ENCODE measurements around the gene AP3B1. TPM values are rescaled to one million over a fixed set of nuclear protein-coding genes. Genes with fewer than 3 reads are reported as not detected.

AP3B1 gene
- total RNA-seq, 1 experiment from 2014 or later = 50.3 TPM

DNA sequence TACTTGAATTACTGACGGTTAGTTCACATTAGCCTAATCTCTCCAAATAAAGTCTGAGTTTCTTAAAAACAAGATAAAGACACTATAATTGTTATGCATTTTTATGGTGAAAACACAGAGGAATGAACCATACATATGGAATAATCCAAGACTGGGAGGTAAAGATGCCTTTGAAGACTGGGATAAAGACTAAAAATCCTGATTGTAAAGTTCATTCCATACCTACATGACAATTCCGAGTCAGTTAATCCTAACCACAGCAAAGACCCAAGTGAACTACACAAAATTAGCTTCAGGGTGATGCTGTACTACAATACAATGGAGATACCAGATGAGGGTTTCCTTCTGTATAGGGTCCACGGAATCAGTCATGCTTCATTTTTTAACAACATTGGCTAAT is 6.3 kb downstream of the AP3B1 start:
- TF ChIP-seq ETV6 (CRISPR knock-in tag; IDR thresholded peaks at IDR 0.05) (no peak), GABPB1 (CRISPR knock-in tag; IDR thresholded peaks at IDR 0.05) (no peak)
- TF ChIP-seq, protein P1, sequence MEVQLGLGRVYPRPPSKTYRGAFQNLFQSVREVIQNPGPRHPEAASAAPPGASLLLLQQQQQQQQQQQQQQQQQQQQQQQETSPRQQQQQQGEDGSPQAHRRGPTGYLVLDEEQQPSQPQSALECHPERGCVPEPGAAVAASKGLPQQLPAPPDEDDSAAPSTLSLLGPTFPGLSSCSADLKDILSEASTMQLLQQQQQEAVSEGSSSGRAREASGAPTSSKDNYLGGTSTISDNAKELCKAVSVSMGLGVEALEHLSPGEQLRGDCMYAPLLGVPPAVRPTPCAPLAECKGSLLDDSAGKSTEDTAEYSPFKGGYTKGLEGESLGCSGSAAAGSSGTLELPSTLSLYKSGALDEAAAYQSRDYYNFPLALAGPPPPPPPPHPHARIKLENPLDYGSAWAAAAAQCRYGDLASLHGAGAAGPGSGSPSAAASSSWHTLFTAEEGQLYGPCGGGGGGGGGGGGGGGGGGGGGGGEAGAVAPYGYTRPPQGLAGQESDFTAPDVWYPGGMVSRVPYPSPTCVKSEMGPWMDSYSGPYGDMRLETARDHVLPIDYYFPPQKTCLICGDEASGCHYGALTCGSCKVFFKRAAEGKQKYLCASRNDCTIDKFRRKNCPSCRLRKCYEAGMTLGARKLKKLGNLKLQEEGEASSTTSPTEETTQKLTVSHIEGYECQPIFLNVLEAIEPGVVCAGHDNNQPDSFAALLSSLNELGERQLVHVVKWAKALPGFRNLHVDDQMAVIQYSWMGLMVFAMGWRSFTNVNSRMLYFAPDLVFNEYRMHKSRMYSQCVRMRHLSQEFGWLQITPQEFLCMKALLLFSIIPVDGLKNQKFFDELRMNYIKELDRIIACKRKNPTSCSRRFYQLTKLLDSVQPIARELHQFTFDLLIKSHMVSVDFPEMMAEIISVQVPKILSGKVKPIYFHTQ (CRISPR knock-in tag; IDR thresholded peaks at IDR 0.05) = no peak
- TF ChIP-seq, protein P2, sequence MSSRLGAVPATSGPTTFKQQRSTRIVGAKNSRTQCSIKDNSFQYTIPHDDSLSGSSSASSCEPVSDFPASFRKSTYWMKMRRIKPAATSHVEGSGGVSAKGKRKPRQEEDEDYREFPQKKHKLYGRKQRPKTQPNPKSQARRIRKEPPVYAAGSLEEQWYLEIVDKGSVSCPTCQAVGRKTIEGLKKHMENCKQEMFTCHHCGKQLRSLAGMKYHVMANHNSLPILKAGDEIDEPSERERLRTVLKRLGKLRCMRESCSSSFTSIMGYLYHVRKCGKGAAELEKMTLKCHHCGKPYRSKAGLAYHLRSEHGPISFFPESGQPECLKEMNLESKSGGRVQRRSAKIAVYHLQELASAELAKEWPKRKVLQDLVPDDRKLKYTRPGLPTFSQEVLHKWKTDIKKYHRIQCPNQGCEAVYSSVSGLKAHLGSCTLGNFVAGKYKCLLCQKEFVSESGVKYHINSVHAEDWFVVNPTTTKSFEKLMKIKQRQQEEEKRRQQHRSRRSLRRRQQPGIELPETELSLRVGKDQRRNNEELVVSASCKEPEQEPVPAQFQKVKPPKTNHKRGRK (CRISPR knock-in tag; IDR thresholded peaks at IDR 0.05; ENCODE audit: borderline replicate concordance) = no peak
- TF ChIP-seq, protein P3, sequence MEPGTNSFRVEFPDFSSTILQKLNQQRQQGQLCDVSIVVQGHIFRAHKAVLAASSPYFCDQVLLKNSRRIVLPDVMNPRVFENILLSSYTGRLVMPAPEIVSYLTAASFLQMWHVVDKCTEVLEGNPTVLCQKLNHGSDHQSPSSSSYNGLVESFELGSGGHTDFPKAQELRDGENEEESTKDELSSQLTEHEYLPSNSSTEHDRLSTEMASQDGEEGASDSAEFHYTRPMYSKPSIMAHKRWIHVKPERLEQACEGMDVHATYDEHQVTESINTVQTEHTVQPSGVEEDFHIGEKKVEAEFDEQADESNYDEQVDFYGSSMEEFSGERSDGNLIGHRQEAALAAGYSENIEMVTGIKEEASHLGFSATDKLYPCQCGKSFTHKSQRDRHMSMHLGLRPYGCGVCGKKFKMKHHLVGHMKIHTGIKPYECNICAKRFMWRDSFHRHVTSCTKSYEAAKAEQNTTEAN (CRISPR knock-in tag; IDR thresholded peaks at IDR 0.05) = no peak
- TF ChIP-seq, protein P4, sequence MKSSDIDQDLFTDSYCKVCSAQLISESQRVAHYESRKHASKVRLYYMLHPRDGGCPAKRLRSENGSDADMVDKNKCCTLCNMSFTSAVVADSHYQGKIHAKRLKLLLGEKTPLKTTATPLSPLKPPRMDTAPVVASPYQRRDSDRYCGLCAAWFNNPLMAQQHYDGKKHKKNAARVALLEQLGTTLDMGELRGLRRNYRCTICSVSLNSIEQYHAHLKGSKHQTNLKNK (CRISPR knock-in tag; IDR thresholded peaks at IDR 0.05) = no peak
- peaks cover 35% of the 10 kb centered on the region for H3K4me1 Mint-ChIP-seq
- ChIA-PET POLR2A (no interaction called here), CTCF (interaction anchor here (0.8 kb wide), 1 partner anchor 66 kb away, joined by 3 read pairs; no protein-coding TSS in a partner anchor)
- no peak overlapping the region for H3K4me3 Mint-ChIP-seq
- H3K9me3 Mint-ChIP-seq = peaks cover 7% of the 10 kb centered on the region; the same call in 1 of the 2 replicates
- no peak overlapping the region for H3K27ac Mint-ChIP-seq
- no peaks in the 10 kb centered on the region for H3K27me3 Mint-ChIP-seq (ENCODE audit: low read depth)
- H3K36me3 Mint-ChIP-seq = peaks cover 2% of the 10 kb centered on the region
- DNase-seq (ENCODE audit: low spot score) (no peak), ATAC-seq (no peak)

DNA sequence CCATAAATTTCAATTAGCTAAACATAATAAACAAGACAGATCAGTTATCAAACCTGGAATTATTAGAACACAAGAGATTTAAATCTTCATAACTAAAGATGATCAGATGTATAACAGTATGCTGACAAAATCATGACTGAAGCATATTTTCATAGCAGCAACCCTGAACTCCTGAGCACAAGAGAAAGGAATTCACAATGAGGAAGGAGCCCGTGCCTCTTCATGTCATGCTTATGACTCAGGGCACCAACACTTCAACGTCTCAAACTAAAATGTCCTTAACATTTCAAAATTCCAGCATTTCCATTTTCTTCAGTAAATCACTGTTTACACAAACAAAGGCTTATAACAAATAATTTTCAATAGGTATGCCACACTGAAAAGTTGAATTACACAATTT is 6.7 kb downstream of the AP3B1 start:
- H3K4me3 Mint-ChIP-seq = no peak overlapping the region

More for the DNA sequence above, 6.7 kb downstream of the AP3B1 start:
- Mint-ChIP-seq H3K27me3 (ENCODE audit: low read depth) (no peaks in the 10 kb centered on the region), H3K27ac (no peak overlapping the region), H3K9me3 (peaks cover 7% of the 10 kb centered on the region; the same call in 1 of the 2 replicates), H3K36me3 (peaks cover 2% of the 10 kb centered on the region), H3K4me1 (peaks cover 38% of the 10 kb centered on the region)
- ChIA-PET CTCF (interaction anchor here (0.8 kb wide), 1 partner anchor 66 kb away, joined by 3 read pairs; no protein-coding TSS in a partner anchor), POLR2A (no interaction called here)
- ATAC-seq = no peak
- no peak for DNase-seq (ENCODE audit: low spot score)
- TF ChIP-seq ZNF263 (CRISPR knock-in tag; IDR thresholded peaks at IDR 0.05; ENCODE audit: low read depth) (no peak), MXD4 (CRISPR knock-in tag; IDR thresholded peaks at IDR 0.05; ENCODE audit: borderline replicate concordance) (no peak), SOX15 (CRISPR knock-in tag; IDR thresholded peaks at IDR 0.05) (no peak), FOXP1 (CRISPR knock-in tag; IDR thresholded peaks at IDR 0.05; ENCODE audit: borderline replicate concordance) (no peak), SMAD3 (CRISPR knock-in tag; IDR thresholded peaks at IDR 0.05; ENCODE audit: borderline replicate concordance) (no peak), ZNF232 (CRISPR knock-in tag; IDR thresholded peaks at IDR 0.05) (no peak), ZNF121 (CRISPR knock-in tag; IDR thresholded peaks at IDR 0.05) (no peak), ATF1 (CRISPR knock-in tag; IDR thresholded peaks at IDR 0.05) (no peak), ZNF219 (CRISPR knock-in tag; IDR thresholded peaks at IDR 0.05; ENCODE audit: borderline replicate concordance) (no peak), SP1 (CRISPR knock-in tag; conservative IDR thresholded peaks at IDR 0.05) (no peak)
- TF ChIP-seq, protein P5, sequence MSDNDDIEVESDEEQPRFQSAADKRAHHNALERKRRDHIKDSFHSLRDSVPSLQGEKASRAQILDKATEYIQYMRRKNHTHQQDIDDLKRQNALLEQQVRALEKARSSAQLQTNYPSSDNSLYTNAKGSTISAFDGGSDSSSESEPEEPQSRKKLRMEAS (CRISPR knock-in tag; IDR thresholded peaks at IDR 0.05) = no peak
- TF ChIP-seq, protein P6, sequence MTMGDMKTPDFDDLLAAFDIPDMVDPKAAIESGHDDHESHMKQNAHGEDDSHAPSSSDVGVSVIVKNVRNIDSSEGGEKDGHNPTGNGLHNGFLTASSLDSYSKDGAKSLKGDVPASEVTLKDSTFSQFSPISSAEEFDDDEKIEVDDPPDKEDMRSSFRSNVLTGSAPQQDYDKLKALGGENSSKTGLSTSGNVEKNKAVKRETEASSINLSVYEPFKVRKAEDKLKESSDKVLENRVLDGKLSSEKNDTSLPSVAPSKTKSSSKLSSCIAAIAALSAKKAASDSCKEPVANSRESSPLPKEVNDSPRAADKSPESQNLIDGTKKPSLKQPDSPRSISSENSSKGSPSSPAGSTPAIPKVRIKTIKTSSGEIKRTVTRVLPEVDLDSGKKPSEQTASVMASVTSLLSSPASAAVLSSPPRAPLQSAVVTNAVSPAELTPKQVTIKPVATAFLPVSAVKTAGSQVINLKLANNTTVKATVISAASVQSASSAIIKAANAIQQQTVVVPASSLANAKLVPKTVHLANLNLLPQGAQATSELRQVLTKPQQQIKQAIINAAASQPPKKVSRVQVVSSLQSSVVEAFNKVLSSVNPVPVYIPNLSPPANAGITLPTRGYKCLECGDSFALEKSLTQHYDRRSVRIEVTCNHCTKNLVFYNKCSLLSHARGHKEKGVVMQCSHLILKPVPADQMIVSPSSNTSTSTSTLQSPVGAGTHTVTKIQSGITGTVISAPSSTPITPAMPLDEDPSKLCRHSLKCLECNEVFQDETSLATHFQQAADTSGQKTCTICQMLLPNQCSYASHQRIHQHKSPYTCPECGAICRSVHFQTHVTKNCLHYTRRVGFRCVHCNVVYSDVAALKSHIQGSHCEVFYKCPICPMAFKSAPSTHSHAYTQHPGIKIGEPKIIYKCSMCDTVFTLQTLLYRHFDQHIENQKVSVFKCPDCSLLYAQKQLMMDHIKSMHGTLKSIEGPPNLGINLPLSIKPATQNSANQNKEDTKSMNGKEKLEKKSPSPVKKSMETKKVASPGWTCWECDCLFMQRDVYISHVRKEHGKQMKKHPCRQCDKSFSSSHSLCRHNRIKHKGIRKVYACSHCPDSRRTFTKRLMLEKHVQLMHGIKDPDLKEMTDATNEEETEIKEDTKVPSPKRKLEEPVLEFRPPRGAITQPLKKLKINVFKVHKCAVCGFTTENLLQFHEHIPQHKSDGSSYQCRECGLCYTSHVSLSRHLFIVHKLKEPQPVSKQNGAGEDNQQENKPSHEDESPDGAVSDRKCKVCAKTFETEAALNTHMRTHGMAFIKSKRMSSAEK (CRISPR knock-in tag; IDR thresholded peaks at IDR 0.05; ENCODE audit: borderline replicate concordance) = no peak
- TF ChIP-seq, protein P7, sequence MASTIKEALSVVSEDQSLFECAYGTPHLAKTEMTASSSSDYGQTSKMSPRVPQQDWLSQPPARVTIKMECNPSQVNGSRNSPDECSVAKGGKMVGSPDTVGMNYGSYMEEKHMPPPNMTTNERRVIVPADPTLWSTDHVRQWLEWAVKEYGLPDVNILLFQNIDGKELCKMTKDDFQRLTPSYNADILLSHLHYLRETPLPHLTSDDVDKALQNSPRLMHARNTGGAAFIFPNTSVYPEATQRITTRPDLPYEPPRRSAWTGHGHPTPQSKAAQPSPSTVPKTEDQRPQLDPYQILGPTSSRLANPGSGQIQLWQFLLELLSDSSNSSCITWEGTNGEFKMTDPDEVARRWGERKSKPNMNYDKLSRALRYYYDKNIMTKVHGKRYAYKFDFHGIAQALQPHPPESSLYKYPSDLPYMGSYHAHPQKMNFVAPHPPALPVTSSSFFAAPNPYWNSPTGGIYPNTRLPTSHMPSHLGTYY (CRISPR knock-in tag; IDR thresholded peaks at IDR 0.05) = no peak
- TF ChIP-seq, protein P8, sequence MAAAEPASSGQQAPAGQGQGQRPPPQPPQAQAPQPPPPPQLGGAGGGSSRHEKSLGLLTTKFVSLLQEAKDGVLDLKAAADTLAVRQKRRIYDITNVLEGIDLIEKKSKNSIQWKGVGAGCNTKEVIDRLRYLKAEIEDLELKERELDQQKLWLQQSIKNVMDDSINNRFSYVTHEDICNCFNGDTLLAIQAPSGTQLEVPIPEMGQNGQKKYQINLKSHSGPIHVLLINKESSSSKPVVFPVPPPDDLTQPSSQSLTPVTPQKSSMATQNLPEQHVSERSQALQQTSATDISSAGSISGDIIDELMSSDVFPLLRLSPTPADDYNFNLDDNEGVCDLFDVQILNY (CRISPR knock-in tag; IDR thresholded peaks at IDR 0.05) = no peak
